ENCODE data around the gene TEX29. TPM values are rescaled to one million over a fixed set of nuclear protein-coding genes. Genes with fewer than 3 reads are reported as not detected.

The TEX29 gene
- total and polyA plus RNA-seq, 9 of the 15 experiments (the other 6 are each of a cell fraction or from before 2014, with no cell fraction given): 0.11 TPM; not detected in 7

GRCh38 chr13:111371720-111372119, 51.3 kb downstream of the TEX29 start (continued):
- no peak for TF ChIP-seq ZNF263 (CRISPR knock-in tag; IDR thresholded peaks at IDR 0.05; ENCODE audit: borderline replicate concordance)
- no peak for TF ChIP-seq GATA2 (CRISPR knock-in tag; IDR thresholded peaks at IDR 0.05)

GRCh38 chr13:111372651-111373425, 52.4 kb downstream of the TEX29 start:
- Histone ChIP-seq H3K79me2 (ENCODE audit: control insufficient read depth, insufficient read depth, low read length) (no peaks in the 10 kb centered on the region), H3K4me3 (no peak overlapping the region), H2AFZ (ENCODE audit: low read depth, low read length) (no peak overlapping the region), H3K36me3 (ENCODE audit: control insufficient read depth, insufficient read depth, low read length) (no peaks in the 10 kb centered on the region), H4K20me1 (replicated peaks; ENCODE audit: control insufficient read depth, insufficient read depth, low read length) (no peaks in the 10 kb centered on the region), H3K4me2 (ENCODE audit: insufficient read depth, low read length) (no peak overlapping the region), H3K9me1 (ENCODE audit: control insufficient read depth, insufficient read depth, low read length) (no peaks in the 10 kb centered on the region), H3K27me3 (ENCODE audit: control insufficient read depth in 2 of 2, insufficient read depth in 2 of 2, low read length in 2 of 2) (peaks cover 0 to 30% of the 10 kb centered on the region in 2 experiments; a peak in 3 of 5 replicates), H3K27ac (ENCODE audit: extremely low read depth, low read depth, low read length) (no peak overlapping the region), H3K9ac (ENCODE audit: insufficient read depth in 1 of 2, low read depth in 2 of 2, low read length in 2 of 2) (no peak overlapping the region), H3K9me3 (replicated peaks; ENCODE audit: control insufficient read depth, insufficient read depth, low read depth, low read length) (no peaks in the 10 kb centered on the region), H3K4me1 (replicated peaks in 1 of 2; ENCODE audit: control insufficient read depth in 2 of 2, insufficient read depth in 2 of 2, low read length in 2 of 2) (no peaks in the 10 kb centered on the region)
- no TSS peak for BruUV-seq (replicated peaks)
- CTCF ChIA-PET (ENCODE audit: low intra/inter-chr PET ratio): no interaction called here
- intact Hi-C loops (cut with micrococcal nuclease) (no loop called here), in situ Hi-C loops (cut with MboI) (no loop called here)
- TF ChIP-seq ZNF586 (CRISPR knock-in tag; conservative IDR thresholded peaks at IDR 0.05) (no peak), MCM7 (IDR thresholded peaks at IDR 0.05) (no peak), ZKSCAN3 (CRISPR knock-in tag; IDR thresholded peaks at IDR 0.05) (no peak), CHD2 (IDR thresholded peaks at IDR 0.05; ENCODE audit: low read depth, low read length) (0 out of 2 replicates have a peak, but pooled peaks have one; percentile 29)
- WGBS (ENCODE audit: insufficient coverage, low coverage, missing lambda C conversion rate): under 1% methylated on average over 17 of the region's 23 CpGs
- no peak for ATAC-seq
- no peak for FAIRE-seq
- no peak for DNase-seq (ENCODE audit: extremely low read depth in 1 of 4, low spot score in 3 of 4)
- POLR2A ChIA-PET: no interaction called here

All from K562 (cell line).